HG03558 (cell line): ENCODE data around the gene ERN2.
"Not testable (repeated sequence)": the region's sequence is repeated elsewhere in the genome, so short reads cannot be mapped to it uniquely, and the experiment has no call there.

Experiments used
- ATAC-seq: cut with Tn5 transposase; IDR thresholded peaks from one replicate; pipeline ENCODE4 v1.9.1; 2021; ENCODE audit warnings: moderate number of reproducible peaks; ENCODE audit not compliant: unreplicated experiment; ENCODE audit errors: extremely low read depth

Gene ERN2

GRCh38 chr16:23724096-23724784, 11.2 kb upstream of the ERN2 start:
- ATAC-seq, result no peak

GRCh38 chr16:23722613-23723240, 9.7 kb upstream of the ERN2 start:
- ATAC-seq, result not testable (repeated sequence)

- no peak for ATAC-seq
Measured at GRCh38 chr16:23716484-23716883, 3.5 kb upstream of the ERN2 start.

GRCh38 chr16:23711785-23712184, 1.2 kb downstream of the ERN2 start:
- ATAC-seq, result no peak

GRCh38 chr16:23710504-23710903, 2.5 kb downstream of the ERN2 start:
- ATAC-seq, result no peak

DNA sequence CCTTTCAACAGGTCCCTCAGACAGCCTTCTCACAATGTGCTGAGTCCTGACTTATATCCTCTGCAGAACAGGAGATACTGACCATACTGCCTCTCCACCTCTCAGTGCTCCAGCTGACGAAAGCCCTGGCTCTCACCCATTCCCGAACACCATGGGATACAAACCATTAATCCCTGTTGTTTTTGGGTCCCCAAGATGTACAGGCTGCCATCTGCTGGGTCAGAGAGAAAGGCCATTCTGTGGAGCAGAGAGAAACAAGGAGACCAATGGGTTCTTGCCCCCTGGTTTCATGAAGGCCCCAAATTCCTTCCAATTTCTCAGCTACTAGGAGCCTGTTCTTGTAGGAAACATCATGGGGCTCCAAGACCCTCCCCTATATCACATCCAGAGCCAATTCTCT, 3.0 kb downstream of the ERN2 start:
- no peak for ATAC-seq

GRCh38 chr16:23709536-23709935, 3.5 kb downstream of the ERN2 start:
- no peak for ATAC-seq

DNA sequence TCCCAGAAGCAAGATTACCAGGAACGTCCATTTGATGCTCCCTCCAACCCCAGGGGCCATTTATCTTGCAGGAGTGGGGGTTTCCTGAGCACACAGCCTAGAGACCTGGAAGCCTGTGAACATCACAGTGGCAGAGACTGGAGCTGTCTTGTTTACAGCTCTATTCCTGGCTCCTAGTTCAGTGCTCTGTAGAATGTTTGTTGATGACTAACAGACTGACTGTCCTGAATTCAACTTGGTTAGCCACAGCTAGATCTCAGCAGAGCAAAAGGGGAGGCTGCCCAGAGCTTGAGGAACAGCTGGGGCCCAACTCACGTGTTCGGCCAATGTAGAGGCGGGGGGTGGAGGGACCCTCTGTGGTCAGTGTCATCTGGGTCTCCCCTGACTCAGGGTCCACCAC, 6.6 kb downstream of the ERN2 start:
- ATAC-seq, result no peak

DNA sequence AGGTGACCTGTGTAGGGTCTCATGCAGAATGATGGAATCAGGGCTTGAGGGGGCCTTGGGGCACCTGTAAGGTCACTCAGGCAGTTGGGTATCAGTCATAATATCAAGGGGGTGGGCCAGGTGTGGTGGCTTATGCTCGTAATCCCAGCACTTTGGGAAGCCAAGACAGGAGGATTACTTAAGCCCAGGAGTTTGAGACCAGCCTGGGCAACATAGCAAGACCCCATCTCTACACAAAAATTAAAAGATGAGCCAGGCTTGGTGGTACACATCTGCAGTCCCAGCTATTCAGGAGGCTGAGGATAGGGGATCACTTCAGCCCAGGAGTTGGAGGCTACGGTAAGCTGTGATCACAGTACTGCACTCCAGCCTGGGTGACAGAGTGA, 7.5 kb downstream of the ERN2 start:
- ATAC-seq, result no peak

DNA sequence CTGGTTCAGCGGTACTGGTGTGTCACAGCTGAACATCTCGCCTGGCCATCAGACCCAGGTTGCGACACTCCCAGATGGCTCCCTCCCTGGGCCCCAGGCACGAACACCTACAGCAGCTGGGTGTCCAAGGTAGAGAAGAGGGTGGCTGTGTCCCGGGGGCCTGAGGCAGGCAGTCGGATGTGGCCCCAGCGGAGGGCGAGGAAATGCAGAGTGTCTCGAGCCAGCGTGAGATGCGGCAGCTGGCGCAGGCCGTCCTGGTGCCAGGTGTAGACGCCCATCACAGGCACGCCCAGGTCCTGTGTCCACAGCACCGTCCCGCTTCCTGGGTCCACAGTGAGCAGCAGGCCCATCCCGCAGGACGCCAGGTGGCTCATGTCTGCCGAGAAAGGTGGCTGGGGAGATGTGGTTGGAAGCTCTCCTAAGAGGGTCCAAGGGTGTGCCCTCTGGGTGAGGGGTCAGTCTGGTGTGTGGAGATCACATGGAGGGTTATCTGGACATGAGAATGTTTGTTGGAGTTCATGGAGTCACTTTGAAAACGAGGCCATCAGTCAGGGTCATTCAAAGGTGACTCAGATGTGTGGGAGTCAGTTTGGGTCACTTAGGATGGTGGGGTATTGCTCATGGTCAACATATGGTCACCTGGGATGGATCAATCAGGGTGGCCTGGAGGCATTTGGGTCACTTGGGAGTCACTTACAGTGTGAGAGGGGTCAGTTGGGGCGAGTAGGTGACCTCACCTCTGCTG, 8.1 kb downstream of the ERN2 start:
- ATAC-seq, result no peak

GRCh38 chr16:23702951-23703350, 10.1 kb downstream of the ERN2 start:
- no peak for ATAC-seq

DNA sequence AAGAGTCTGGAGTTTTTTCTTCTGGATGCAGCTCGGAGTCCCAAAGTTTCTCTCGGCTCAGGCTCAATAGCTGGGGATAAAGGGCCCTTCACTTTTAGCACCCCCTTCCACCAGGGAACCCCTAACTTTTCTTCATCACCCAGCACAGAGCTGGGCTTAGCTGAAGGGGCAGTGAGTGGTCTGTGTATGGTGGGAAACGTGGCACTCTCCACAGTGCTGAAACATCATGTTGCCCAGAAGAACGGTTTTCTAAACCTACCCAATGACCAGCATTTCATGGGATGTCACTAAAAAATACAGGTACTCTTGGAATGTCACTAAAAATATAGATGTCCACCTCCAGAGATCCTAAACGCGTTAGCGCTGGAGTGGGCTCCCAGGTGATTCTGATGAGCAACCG, 12.0 kb downstream of the ERN2 start:
- no peak for ATAC-seq

DNA sequence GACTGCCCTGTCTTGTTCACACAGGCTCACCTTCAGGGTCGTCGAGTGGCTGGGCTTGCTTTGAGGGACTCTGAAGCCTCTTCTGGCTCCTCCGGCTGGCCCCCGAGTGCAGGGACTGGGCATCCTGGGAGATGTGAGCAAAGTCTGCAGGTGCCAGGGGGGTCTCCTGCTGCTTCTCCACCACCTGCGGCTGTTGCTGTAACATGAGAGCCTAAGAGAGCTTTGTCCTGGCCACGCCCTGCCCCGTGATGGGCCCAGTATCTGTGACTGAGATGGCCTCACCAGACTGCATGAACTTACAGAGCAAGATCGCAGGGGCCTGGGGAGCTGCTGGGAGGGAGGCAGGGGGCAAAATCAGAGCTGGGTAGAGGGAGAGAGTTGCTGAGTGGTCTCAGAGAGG, 12.5 kb downstream of the ERN2 start:
- no peak for ATAC-seq

DNA sequence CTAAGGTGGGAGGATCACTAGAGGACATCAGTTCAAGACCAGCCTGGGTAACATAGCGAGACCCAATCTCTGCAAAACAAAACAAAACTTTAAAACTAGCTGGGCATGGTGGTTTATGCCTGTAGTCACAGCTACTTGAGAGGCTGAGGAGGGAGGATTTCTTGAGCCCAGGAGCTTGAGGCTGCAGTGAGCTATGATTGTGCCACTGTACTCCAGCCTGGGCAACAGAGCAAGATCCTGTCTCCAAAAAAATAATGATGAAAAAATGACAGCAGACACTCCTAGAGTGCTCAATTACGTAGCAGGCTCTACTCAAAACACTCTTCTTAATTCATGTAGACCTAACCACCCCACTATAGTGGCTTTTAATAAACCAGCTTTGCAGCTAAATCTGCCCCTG, 12.9 kb downstream of the ERN2 start:
- no peak for ATAC-seq

GRCh38 chr16:23699100-23699499, 13.9 kb downstream of the ERN2 start:
- no peak for ATAC-seq

- ATAC-seq, result no peak
Measured at GRCh38 chr16:23695756-23696155, 17.3 kb downstream of the ERN2 start.

- no peak for ATAC-seq
Measured at GRCh38 chr16:23694644-23695373, 18.2 kb downstream of the ERN2 start.

DNA sequence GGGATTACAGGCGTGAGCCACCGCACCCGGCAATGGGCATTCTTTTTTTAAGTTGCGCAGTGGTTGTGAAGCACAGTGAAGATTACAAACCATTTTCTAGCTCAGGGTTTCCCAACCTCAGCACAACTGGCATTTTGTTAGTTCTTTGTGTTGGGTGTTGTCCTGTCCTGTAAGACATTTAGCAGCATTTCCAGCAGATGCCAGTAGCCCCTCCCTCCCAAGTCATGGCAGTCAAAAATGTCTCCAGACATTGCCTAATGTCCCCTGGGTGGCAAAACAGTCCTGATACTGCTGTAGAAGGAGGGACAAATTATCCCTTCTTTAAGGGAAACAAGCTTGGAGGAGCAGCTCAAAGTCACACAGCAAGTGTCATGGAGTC, 18.8 kb downstream of the ERN2 start:
- no peak for ATAC-seq

- no peak for ATAC-seq
Measured at GRCh38 chr16:23692190-23692837, 20.7 kb downstream of the ERN2 start.

DNA sequence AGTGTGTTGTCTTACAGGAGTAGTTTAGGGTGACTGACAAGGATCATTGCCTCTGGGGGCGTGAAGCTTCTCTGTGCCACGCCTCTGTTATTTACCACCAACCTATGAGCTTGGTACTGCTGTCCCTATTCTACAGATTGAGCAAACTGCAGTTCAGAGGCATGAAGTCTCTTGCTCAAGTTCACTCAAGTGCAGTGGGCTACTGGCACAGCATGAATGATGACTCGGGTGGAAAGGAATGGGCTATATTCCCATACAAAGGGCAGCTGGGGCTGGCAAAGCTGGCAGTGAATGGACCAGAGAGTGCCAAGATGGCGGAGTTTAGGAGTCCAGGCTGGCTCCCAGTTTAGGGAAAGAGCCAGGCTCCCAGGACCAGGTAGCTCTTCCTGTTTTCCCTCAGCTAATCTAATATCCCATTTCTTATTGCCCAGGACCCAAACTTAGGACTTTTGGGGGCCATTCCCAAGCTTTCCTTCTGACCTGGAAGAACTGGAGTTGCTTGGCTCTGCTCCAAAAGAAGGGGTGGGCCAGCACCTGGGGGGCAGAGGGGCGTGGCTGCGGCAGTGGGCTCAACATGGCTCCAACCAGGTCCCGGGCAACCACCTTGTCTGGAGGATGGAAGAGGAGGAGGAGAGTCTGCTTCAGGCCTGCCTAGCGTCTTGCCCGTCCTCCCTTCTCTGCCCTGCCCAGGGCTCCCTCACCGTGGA, 21.4 kb downstream of the ERN2 start:
- no peak for ATAC-seq
